ENCODE results near the gene COL5A1.
"Not testable (repeated sequence)": the region's sequence is repeated elsewhere in the genome, so short reads cannot be mapped to it uniquely, and the experiment has no call there.

COL5A1 gene

DNA sequence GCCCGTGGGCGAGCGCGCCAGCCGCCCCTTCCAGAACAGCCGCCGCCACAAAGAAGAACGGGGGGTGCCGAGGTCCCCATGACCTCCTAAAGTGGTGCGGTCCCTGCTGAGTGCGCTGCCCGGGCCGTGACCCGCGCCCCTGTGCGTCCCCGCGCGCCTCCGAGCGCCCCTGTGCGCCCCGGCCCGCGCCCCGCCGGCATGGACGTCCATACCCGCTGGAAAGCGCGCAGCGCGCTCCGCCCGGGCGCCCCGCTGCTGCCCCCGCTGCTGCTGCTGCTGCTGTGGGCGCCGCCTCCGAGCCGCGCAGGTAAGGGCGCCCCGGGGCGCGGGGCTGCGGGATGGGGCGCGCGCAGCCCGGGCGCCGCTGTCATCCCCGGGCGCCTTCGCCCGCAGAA is 384 bp downstream of the COL5A1 start:
- DNase-seq = no peak

DNA sequence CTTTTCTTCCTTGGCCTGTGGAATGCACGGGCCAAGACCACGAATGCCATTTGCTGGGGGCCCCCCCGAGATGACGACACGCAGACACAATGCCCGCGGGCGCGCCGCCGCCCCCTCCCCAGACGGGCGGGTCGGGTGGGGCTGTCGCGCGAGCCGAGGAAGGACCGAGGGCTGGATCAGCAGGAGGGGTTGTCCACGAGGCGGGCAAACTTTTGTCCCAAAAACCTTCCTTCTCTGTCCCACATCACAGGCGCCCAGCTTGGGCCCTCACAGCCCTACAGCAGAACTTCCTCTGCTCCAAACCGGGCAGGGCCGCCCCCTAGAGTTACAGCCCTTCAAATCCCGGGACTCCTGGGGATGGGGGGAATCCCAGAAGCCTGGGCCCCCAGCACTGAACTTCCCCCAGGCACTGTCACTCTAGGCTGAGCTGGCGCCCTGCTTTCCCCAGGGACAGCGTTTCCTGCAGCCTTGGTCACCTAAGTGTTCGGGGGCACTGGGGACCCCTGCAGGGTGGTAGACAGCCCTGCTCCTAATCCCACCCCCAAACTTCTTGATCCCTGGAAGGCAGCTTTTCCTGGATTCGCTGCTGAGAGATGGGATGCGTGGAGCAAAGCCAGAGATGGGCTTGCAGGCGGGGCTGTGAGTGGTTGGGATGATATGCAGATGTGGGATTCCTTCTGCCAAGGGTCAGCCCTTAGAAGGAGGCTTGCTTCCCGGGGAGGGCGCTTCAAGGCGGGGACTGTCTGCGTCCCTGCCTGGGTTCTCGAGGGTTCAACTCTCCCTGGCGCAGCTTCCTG is 980 bp downstream of the COL5A1 start:
- no peak for DNase-seq

DNA sequence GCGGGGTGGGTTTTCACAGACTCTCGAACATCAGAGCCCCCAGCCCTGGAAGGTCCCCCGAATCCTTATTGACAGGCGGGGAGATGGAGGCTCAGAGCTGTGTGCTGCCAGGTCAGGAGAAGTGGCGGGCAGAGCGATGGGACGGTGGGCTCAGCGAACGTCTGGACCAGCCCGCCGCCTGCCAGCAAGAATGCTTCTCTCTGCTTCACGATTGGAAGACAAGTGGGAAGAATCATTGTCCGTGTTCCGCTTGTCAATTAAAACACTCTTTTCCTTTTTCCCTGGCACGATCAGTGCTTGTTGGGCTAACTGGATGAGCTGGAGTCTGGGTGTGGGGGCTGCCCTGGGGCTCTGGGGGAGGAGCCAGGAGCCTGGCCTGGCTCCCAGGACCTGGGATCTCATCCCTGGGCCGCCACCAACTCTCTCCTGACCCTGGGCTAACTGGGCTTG is 1.6 kb downstream of the COL5A1 start:
- no peak for DNase-seq

DNA sequence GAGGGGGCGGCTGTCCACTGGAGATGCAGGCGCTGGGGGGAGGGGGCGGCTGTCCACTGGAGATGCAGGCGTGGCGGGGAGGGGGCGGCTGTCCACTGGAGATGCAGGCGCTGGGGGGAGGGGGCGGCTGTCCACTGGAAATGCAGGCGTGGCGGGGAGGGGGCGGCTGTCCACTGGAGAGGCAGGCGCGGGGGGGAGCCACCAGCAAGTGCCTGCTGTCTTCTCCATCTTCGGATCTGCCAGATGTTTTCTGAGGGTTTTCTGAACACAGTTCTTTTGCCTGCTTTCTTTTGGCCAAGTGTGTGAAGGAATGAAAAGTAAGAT is 2.8 kb downstream of the COL5A1 start:
- DNase-seq = not testable (repeated sequence)

DNA sequence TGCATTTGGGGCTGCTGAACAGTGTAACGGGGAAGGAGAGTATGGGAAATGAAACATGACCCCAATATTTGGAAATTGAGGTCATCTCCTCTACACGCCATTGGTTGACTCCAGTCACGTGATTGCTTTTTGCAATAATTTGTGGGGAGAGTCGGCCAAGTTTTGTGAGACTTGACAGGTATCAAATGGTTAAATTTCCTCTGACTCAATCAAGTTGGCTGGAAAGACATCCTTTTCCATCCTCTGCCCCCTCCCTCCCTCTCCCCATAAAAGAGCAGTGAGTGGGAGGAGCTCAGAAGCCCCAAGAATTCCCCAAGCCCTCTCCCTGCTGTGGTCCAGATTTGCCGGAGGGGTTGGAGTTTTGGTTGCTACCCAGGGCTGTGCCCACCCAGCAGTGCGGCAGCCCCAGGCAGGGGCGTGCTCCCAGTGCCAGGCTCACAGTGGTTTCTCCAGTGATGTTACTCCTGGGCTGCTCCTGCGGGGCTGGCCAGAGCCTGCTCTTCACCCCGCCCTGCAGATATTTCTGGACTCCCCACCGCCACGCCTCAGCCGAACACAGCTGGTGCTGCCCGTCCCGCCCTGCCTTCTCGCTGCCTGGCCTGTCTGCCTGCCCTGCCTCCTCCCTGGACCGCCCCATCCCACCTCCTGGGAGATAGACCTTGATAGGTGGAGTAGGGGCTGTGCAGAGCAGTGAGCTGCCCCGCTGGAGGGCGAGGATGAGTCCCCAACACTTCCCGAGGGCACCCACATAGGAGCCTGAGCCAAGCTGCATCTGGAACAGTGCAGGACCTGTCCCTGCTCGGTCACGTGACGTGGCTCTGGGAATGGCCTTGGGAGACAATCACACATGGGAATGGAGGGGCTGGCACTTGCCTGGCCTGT is 3.4 kb downstream of the COL5A1 start:
- DNase-seq = no peak

DNA sequence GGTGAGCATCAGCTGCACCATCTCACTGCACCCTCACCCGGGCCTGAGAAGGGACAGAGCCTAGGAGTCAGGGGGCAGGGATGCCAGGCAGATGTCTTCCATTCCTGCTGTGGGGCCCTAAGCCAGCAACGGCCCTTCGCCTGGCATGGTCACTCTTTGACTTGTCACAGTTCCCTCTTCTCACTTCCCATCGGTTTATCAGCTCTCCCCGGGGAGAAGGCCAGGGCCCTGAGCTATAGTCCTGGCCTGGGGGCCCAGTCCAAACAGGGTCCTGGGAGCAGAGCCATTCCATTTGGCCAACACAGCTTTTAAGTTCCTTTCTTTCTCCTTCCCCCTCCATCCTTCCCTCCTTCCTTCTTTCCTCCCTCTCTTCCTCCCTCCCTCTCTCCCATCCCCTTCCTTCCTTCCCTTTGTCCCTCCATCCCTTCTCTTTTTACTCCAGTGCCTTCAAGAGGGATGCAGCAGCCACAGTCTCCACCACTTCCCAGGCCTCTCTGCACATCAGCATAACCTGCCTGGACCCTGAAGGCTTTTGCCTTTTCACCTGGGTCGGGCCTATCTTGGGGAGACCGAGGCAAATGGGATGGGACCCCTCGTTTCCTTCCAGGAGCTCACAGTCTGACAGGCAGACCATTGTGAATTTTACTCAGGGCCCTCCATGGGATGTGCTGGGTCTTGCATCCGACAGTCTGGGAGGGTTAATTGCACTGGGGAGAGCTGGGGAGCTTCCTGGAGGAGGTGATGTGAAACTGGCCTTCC is 4.2 kb downstream of the COL5A1 start:
- no peak for DNase-seq

DNA sequence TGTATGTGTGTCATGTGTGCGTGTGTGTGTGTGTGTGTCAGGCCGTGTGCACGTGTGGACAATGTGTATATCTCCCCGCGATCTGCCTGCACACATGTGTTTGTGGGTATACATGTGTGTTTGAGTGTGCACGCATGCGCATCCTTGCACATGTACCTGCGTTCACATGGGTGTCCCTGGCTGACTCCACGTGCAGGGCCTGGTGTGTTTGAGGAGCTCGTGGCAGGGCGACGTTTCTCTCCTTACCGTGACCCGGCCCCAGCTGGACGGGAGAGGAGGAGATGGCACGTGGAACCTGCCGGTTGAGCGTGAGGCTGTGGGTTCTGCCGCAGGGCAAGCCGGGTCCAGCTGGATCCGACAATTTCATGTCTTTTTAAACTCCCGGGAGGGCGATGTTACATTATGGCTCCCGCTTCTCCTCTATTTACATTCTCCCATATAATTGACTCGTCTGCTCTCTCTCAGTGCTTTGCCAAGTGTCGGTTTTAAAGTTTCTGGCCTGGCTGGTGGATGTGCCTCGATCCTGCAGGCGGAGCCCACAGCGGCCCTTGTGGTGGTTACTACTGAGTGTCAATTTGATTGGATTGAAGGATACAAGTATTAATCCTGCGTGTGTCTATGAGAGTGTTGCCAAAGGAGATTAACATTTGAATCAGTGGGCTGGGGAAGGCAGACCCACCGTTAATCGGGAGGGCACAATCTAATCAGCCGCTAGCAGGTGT is 5.9 kb downstream of the COL5A1 start:
- no peak for DNase-seq

DNA sequence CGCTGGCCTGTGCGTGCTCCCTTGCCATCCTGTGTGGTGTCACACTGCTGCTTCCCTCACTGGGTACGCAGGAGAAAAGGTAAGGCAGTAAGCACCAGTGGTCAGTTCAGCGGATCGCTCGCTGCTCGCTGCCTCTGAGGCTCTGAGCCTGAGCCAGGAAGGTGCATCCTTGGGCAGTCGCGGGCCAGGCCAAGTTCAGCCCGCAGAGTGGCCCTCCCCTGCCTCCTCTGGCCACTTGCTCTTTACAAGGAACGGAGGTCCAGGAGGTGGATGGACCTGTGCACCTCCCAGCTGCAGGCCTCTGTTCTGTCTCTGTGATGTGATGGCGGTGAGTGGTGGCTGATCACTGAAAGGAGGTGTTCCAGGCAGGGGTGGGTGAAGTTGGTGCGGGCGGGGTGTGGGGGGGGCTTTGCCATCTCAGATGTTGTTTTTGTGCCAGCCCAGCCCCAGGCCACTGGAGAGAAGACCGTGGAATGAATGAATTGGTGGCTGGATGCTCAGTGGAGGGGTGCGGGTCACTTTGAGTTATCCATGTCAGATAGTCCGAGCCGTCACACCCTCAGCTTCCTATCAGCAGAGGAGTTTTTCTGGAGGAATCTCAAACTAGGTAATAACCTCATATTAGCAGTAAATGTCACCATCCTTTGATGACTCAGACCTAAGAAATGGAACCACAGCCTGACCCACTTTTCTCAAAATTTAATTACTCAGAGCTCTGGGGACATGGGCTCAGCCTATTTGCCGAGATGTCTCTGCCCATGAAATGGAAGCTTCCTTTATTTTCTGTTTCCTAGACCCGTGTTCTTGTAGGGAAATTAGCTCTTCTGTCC is 7.3 kb downstream of the COL5A1 start:
- no peak for DNase-seq

DNA sequence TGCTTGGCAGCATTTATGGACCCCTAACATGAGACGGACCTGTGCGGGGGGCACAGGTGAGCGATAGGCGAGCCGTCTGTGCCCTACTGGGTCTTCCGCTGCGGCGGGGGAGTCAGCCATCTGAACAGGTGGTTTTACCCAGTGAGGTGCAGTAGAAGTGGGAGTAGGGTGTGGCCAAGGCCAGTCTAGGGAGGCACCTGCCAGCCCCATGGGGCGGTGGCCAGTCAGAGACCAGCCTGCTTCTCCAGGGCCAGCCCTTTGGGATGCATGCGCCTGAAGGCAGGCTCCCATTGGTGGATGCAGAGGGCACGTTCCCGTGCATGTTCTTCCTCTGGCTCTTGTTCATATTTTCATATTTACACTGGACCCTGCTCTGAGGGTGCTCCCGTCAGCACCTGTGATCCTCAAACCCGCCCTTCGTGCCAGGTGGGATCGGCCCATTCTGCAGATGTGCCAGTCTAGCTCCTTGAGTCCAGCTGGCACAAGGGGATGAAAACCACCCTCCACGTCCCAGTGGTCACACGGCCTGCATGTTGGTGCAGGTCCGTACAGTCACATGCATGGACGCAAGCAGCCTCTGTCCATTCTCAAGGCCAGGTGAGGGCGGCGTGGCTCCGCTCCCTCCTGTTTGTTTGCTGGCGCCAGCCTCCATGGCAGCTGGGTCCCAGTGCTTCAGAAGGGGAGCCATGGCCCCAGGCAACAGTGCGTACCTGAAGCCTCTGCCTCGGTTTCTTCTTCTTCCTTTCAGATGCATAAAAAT is 9.0 kb downstream of the COL5A1 start:
- DNase-seq = no peak

DNA sequence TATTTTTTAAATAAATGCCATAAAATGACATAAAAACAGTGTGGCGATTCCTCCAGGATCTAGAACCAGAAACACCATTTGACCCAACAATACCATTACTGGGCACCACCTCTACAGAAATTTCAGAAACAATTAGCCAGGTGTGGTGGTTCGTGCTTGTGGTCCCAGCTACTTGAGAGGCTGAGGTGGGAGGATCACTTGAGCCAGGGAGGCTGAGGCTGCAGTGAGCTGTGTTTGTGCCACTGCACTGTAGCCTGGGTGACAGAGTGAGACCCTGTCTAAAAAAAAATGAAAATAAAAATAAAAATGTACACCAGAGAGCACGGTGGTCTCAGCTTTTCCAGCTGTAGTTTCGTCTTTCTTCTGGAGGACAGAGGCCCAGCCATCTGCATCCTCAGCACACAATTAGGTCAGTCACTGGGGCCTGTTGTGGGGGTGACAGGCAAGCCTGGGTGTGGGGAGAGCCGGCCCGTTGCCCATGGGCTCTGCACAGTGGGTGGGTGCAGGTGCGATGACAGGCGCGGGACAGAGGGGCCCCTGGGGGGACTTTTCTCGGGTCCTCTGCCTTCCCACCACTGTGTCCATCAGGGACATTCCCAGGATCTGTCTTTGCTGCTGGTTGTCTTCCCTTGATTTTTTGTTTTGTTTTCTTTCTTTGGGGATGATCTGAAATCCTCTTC is 9.8 kb downstream of the COL5A1 start:
- no peak for DNase-seq

DNA sequence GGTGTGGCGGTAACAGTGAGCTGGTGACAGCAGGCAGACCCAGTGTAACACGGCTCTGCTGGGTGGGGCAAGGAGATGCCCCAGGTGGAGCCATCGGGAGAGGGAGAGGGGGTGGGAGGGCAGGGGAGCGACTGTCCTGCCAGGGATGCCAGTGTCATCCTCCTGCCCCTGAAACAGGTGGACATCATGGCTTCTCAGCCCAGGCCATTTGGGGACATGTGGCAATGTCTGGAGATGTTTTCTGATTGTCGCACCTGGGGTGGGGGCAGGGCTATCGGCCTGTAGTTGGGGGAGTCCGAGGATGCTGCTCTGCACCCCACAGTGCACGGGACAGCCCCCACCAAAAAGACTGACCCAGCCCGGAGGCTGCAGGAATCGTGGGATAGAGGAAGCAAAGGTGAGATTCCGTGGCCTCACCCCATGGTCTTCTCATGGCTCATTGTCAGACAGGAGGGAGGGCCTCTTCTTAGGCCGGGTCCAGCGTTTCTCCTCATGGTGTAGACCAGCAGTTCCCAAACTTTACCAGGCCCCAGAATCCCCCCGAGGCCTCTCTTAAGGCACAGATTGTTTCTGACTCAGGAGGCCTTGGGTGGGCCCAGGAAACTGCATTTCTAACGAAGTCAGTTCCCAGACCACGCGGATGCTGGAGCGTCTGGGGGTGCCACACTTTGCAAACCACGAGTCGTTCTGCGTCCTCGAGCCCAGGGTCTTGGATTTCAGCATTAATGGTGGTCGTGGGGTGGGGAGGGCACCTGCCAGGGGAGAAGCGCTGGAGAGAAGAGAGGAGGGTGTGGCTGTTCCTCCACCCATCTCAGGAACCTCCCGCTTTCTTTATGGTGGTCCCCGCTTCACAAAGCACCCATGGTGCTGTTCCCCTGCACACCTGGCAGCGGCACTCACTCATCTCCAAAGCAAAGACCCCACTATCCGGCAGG is 11.0 kb downstream of the COL5A1 start:
- no peak for DNase-seq

DNA sequence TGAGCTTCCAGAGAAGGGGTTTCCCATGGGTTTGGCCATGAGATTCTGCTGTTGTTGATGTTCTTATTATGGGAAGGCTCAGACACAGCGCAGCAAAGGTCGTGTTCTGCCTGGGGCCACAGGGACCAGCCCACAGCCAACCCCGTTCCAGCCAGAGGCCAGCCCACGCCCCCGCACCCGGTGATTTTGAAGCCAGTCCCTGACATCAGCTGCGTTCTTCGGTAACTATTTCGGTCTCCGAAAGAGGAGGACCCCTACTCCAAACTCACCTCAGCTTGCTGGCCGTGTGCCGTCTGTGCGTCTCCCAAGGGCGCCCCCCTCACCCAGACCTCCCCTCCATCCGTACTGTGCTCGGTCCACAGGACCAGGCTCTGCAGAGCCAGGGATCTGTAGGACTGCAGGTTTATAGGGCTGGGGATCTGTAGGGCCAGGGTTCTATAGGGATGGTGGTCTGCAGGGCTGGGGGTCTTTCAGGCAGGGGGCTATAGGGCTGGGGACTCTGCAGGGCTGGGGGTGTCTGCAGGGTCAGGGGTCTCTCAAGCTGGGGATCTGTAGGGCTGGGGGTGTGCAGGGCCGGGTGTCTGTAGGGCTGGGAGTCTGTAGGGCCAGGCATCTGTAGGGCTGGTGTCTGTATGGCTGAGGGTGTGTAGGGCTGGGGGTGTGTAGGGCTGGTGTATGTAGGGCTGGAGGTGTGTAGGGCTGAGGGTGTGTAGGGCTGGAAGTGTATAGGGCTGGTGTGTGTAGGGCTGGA is 11.8 kb downstream of the COL5A1 start:
- no peak for DNase-seq

DNA sequence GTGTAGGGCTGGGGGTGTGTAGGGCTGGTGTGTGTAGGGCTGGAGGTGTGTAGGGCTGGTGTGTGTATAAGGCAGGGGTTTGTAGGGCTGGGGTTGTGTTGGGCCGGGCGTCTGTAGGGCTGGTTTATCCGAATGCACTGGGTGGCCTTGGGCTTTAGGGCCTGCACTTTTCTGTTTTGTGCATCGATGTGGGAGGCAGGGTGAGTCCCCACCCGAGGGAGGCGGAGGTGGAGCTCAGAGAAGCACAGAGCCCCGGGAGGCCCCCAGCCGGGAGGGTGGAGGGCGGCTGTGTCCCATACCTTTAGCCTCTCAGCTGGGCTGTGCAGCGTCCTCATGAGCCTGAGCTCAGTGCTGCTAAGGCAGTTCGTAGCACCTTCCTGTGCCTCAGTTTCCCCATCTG is 13.5 kb downstream of the COL5A1 start:
- DNase-seq = no peak

DNA sequence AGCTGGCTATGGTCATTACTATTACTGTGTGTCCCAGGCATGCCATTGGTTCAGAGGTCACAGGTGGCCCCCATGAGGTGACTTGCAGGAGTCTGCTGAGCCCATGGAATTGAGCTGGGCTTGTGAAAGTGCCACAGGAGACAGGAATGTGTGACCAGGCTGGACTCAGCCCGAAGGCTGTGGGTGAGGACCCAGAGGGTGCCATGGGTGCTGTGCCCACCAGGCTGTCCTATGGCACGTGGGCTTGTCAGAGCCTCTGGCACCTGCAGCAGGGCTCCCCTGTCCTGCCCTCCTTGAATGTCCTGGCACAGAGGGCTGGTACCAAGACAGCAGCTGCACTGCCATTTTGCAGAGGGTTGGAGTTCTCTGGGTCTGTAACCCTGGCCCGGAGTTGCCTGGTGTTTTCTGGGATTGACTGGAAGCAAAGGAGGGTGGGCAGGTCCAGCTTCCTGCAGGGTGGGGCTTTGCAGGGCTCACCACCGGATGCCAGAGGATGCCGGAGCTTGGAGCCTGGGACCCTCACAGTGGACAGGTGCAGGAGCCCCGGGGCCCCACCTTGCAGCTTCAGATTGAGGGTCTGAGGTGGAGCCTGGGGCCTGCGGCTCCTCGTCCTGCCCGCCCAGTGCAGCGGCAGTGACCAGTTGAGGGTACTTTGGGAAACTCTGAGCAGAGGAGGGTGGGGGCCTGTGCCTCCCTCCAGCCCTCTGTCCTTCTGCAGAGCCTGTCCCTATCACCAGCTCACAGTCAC is 14.2 kb downstream of the COL5A1 start:
- DNase-seq = no peak

DNA sequence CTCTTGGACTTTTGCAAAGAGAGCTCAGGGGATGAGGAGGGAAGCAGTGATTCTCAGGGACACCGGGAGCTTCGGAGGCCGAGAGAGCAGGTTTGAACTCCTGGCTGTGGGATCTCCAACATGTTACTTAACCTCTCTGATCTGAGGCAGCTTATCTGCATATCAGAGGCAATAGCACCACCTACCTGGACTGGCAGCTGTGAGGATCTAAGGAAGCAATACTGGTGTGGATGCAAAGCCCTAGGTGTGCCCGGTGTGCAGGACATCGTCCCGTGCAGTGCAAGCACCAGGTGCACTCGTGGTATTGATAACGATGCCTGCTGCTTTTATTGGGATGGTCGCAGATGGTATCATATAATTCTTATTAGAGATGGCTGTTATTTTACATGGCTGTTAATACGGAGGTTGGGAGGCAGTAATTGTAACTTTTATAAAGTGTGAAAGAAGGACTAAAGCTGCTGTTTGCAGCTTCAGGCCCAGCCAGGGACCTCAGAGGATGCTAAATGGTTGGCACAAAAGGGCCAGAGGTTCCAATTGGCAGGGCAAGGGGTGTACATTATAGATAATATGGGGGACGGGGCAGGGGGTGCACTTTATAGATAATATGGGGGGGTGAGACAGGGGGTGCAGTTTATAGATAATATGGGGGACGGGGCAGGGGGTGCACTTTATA is 14.9 kb downstream of the COL5A1 start:
- no peak for DNase-seq

DNA sequence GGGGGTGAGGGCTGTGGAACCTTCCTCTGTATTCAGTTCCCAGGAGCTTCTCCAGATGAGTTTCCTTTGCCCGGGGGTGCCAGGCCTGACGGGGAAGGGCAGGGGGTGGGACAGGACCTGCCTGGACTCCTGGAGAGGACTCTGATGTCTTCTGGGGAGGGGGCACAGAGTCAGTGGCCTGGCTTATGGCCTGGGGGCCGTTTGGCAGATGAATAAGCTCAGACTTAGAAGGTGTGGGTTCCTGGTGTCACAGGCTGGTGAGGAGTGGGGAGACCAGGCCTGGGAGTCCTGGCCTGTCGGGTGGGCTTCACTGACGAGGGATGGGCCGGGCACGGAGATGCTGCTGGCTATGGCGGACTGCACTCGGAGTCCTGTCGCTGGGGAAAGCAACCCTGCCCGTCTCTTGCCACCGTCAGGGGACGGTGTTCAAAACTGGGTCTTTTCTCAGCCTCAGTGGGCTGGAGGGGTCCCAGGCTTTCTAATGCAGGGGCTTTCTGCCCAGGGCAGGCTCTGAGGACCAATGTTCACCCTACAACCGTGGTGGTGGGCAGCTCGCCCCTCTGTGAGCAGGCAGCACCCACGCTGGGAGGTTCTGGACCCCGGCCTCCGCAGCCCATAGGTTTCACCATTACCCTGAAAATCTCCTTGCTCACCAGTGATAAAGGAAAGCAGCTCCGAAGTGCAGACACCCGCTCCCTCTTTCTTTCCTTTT is 16.2 kb downstream of the COL5A1 start:
- DNase-seq = no peak

Measured in NCI-H510A treated with DMSO at 0.1 percent for 48 hours (cell line).